Heart left ventricle (tissue), 13 donors: ENCODE results near the gene FRMD6.

Experiments
- POLR2A ChIP-seq, 2 donors: fragments of 450-650 bp; IDR thresholded peaks; one replicate each; pipeline ENCODE4 v1.6.1; 2017; ENCODE audit warnings: antibody characterized with exemption in 2 of 2, mild to moderate bottlenecking in 2 of 2, moderate library complexity in 2 of 2
- TF ChIP-seq, protein P1 (sequence below), 12 donors: fragments of 200-600 bp; sonication (generic) in 4 of 12; IDR thresholded peaks; one replicate each; pipeline versions ENCODE4 v1.5.0 to v1.8.0; 2018 to 2022; ENCODE audit warnings: antibody characterized with exemption in 12 of 12, mild to moderate bottlenecking in 5 of 12
- donor health status: ischemic (EF 13 %, LVEDD 7.1; RV severe dilation, severe dysfunction).
- donor health status: DM: no; HTN: yes; CAD: no.
- donor health status: DM: no; HTN: no; CAD: no.
- donor health status: ischemic (EF 25% LVEDD 6.9; RV normal size, moderate dysfunction).
- donor health status: ischemic (EF 25% LVEDD 5.7; RV mildly dilated, moderate dysfunction).
- donor health status: ischemic (EF 35%, LVEDD 5.7; RV mildly dilated, moderate dysfunction).
- donor health status: nonischemic (EF 11% LVEDD 7.7; RV severe dilation, severe dysfunction).
- donor health status: DM: yes; HTN: yes; CAD: no.
- donor health status: PGD.
- donor health status: ischemic (EF 29% LVEDD 5.4; RV normal size, mild dysfunction).
- donor health status: nonischemic (EF 23%, LVEDD 6.1; RV moderate dilation, normal function).

DNA sequence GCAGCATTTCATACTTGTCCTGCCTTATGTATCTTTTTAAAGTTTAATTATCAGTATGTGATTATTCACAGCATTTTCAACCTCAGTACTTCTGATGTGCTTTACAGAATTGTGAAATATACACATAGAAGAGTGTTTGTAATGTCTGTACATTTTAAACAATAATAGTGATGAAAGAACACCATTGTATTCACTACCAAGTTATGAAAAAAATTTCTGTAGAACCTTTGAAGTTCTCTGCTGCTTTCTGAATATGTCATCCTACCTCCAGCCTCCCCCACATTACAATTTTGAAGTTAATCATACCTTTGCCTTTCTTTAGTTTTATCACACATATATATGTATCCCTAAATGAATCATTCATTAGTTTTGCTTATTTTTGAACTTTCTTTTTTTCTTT is 24.8 kb downstream of the FRMD6 start:
- TF ChIP-seq, protein P1, sequence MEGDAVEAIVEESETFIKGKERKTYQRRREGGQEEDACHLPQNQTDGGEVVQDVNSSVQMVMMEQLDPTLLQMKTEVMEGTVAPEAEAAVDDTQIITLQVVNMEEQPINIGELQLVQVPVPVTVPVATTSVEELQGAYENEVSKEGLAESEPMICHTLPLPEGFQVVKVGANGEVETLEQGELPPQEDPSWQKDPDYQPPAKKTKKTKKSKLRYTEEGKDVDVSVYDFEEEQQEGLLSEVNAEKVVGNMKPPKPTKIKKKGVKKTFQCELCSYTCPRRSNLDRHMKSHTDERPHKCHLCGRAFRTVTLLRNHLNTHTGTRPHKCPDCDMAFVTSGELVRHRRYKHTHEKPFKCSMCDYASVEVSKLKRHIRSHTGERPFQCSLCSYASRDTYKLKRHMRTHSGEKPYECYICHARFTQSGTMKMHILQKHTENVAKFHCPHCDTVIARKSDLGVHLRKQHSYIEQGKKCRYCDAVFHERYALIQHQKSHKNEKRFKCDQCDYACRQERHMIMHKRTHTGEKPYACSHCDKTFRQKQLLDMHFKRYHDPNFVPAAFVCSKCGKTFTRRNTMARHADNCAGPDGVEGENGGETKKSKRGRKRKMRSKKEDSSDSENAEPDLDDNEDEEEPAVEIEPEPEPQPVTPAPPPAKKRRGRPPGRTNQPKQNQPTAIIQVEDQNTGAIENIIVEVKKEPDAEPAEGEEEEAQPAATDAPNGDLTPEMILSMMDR (IDR thresholded peaks at IDR 0.05): no peak
- no peak for TF ChIP-seq POLR2A (IDR thresholded peaks at IDR 0.05)
